Cardiac fibroblast (primary cell): ENCODE data around the gene DYDC2.

Experiments
- DNase-seq, 2 donors: peaks; one replicate each; pipeline versions ENCODE4 v3.0.0 to v3.0.0-alpha.2; 2010; ENCODE audit warnings: low read depth in 2 of 2
- H3K4me3 ChIP-seq, 2 donors: replicated peaks in 1 of 2; 1 replicate in 1 of 2; 2 replicates in 1 of 2; pipeline ENCODE4 v1.5.1; 2011; ENCODE audit warnings: low read depth in 2 of 2, low read length in 2 of 2, mild to moderate bottlenecking in 2 of 2, moderate library complexity in 1 of 2
- CTCF ChIP-seq: IDR thresholded peaks from one replicate; pipeline ENCODE4 v1.5.1; 2011; ENCODE audit warnings: low read depth, mild to moderate bottlenecking, low read length, inconsistent platforms

DYDC2 gene

GRCh38 chr10:80382989-80383388, 26.4 kb downstream of the DYDC2 start:
- DNase-seq, result peak; percentile 60 to 62
- peak; percentile 54 for TF ChIP-seq CTCF
- no peak overlapping the region for H3K4me3 ChIP-seq

- no peak for TF ChIP-seq CTCF
Measured at GRCh38 chr10:80390740-80391139, 34.2 kb downstream of the DYDC2 start.

DNA sequence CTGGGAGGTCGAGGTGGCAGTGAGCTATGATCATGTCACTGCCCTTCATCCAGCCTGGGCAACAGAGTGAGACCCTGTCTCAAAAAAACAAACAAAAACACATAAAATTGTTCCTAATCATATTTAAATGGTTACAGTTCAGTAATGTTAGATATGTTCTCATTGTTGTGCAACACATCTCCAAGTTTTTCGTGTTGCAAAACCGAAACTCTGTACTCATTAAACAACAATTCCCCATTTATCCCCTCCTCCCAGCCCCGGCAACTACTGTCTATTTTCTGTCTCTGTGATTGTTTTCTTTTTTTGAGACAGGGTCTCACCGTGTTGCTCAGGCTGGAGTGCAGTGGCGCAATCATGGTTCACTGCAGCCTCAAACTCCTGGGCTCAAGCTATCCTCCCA, 35.7 kb downstream of the DYDC2 start:
- H3K4me3 ChIP-seq, result no peak overlapping the region
- DNase-seq, result no peak
- no peak for TF ChIP-seq CTCF

More at GRCh38 chr10:80390740-80391139, 34.2 kb downstream of the DYDC2 start:
- H3K4me3 ChIP-seq, result no peak overlapping the region
- no peak for DNase-seq

DNA sequence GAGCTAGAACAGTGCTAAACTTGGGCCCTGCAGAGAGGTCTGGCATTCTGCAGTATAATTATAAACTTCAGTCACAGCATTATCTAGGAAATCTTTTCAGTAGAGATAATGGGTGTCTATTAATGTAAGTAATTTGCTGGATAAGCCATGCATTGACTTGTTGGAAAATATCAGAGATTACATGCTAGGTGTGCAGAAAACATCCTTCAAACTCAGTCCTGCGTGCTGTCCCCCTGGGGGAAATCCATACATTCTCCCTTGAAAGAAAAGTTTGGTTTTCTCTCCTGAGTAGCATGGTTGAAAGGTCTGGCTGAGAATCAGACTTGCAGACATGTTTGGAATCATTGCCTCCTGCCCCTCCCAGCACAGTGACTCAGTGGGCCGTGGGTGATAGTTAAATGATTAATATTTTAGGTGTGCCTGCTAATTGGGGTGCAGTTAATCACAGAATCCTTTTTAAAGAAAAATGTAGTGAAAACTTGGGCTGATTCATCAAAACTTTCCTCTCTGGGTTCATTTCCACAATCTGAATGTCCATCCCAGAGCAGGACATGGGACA, 37.9 kb downstream of the DYDC2 start:
- no peak for DNase-seq
- no peak overlapping the region for H3K4me3 ChIP-seq
- no peak for TF ChIP-seq CTCF

DNA sequence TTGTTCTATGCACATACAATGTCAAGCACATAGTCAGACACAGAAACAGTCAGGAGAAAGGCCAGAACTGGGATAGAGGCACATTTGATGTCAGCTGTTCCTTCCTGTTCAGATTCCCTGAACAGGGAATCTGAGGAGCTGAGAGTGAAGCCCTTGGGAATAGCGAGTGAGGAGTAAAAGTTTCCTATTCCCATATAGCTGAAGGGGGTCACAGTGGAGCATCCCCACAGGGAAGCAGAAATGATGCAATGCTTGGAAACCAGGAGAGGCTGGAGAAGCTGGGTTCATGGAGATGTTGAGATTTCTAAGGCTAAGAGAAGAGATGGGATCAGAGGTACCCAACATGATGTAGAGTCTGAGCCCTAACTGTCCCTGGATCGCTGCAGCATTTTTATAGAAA, 40.4 kb downstream of the DYDC2 start:
- H3K4me3 ChIP-seq, result no peak overlapping the region
- no peak for TF ChIP-seq CTCF
- no peak for DNase-seq

DNA sequence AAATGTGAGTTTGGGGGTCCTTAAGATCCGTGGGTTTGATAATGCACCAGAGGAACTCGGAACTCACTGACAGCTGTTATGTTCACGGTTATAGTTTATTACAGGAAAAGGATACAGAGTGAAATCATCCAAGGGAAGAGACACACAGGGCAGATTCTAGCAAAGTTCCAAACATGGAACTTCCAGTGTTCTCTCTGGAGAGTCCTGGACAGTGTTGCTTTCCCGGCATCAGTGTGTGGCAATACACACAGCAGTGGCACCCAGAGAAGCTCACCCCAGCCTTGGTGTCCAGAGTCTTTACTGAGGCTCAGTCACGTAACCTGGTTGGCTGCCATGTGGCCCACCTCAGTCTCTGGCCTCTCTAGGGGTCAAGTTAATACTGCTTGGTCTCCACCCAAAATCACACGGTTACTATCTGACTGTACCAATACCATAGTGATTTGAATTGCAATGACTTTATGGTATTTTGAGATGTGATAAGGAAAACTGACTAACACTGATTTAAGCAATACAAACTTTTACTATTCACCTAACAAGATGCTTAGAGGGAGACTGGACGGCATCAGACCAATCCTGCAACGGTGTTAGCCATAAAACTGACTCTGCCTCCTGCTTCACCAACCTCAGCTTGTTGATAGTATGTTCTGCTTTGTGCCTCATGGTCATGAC, 43.7 kb downstream of the DYDC2 start:
- DNase-seq, result no peak
- no peak for TF ChIP-seq CTCF

More for the DNA sequence above, 43.7 kb downstream of the DYDC2 start:
- H3K4me3 ChIP-seq, result no peak overlapping the region
